Astrocyte (in vitro differentiated cells and primary cell): ENCODE data around the gene DCST1. TPM values are rescaled to one million over a fixed set of nuclear protein-coding genes. Genes with fewer than 3 reads are reported as not detected.
A peak's percentile ranks its signal among the peaks of the same experiment; 100 is the strongest.

ENCODE experiments used
- DNase-seq: peaks from one replicate; pipeline ENCODE4 v3.0.0-alpha.2; 2010; ENCODE audit warnings: low read depth
- FAIRE-seq: peaks from 2 replicates; lab custom pipeline; 2011; peaks lifted over from hg19 to GRCh38; lab: Jason Lieb, UNC
- H2AFZ ChIP-seq: 2 replicates; pipeline ENCODE4 v1.6.0; 2012; ENCODE audit warnings: low read depth, low read length, inconsistent platforms
- H3K27ac ChIP-seq: 2 replicates; pipeline ENCODE4 v1.5.1; 2011; ENCODE audit warnings: low read depth, low read length, inconsistent platforms
- H3K27me3 ChIP-seq: 2 replicates; pipeline ENCODE4 v1.6.0; 2011; ENCODE audit warnings: low read length, inconsistent platforms; ENCODE audit not compliant: insufficient read depth
- H3K36me3 ChIP-seq: 2 replicates; pipeline ENCODE4 v1.5.1; 2011; ENCODE audit warnings: low read length, inconsistent platforms; ENCODE audit not compliant: insufficient read depth
- H3K4me1 ChIP-seq: 2 replicates; pipeline ENCODE4 v1.5.1; 2011; ENCODE audit warnings: low read length, inconsistent platforms; ENCODE audit not compliant: insufficient read depth
- H3K4me2 ChIP-seq: 2 replicates; pipeline ENCODE4 v1.6.0; 2012; ENCODE audit warnings: low read length, inconsistent platforms
- H3K4me3 ChIP-seq: 2 replicates; pipeline ENCODE4 v1.5.1; 2011; ENCODE audit warnings: low read depth, mild to moderate bottlenecking, low read length, inconsistent platforms; ENCODE audit not compliant: insufficient read depth
- H3K79me2 ChIP-seq: 2 replicates; pipeline ENCODE4 v1.6.0; 2012; ENCODE audit warnings: mild to moderate bottlenecking, low read length, inconsistent platforms; ENCODE audit not compliant: insufficient read depth
- H3K9ac ChIP-seq: 2 replicates; pipeline ENCODE4 v1.6.0; 2012; ENCODE audit warnings: mild to moderate bottlenecking, low read length, inconsistent platforms
- H3K9me3 ChIP-seq: 2 replicates; pipeline ENCODE4 v1.5.1; 2012; ENCODE audit warnings: low read depth, mild to moderate bottlenecking, low read length, inconsistent platforms; ENCODE audit not compliant: insufficient read depth
- H4K20me1 ChIP-seq: 2 replicates; pipeline ENCODE4 v1.6.0; 2012; ENCODE audit warnings: low read length, inconsistent platforms; ENCODE audit not compliant: insufficient read depth
- H3K27ac Mint-ChIP-seq: one replicate; pipeline ENCODE4 v1.8.0; 2021; ENCODE audit warnings: mild to moderate bottlenecking, mixed read lengths; ENCODE audit not compliant: unreplicated experiment
- H3K27me3 Mint-ChIP-seq: one replicate; pipeline ENCODE4 v1.8.0; 2021; ENCODE audit warnings: low read depth, mixed read lengths; ENCODE audit not compliant: unreplicated experiment
- H3K36me3 Mint-ChIP-seq: one replicate; pipeline ENCODE4 v1.8.0; 2021; ENCODE audit warnings: low read depth, mixed read lengths; ENCODE audit not compliant: unreplicated experiment
- H3K4me1 Mint-ChIP-seq: one replicate; pipeline ENCODE4 v1.8.0; 2021; ENCODE audit warnings: low read depth, mixed read lengths; ENCODE audit not compliant: unreplicated experiment
- H3K4me3 Mint-ChIP-seq: one replicate; pipeline ENCODE4 v1.8.0; 2021; ENCODE audit warnings: mild to moderate bottlenecking, moderate library complexity, mixed read lengths; ENCODE audit not compliant: unreplicated experiment
- H3K9me3 Mint-ChIP-seq: one replicate; pipeline ENCODE4 v1.8.0; 2021; ENCODE audit warnings: mild to moderate bottlenecking, mixed read lengths; ENCODE audit not compliant: unreplicated experiment
- CTCF ChIP-seq: IDR thresholded peaks from 2 replicates; pipeline ENCODE4 v1.5.1; 2011; ENCODE audit warnings: low read depth, mild to moderate bottlenecking, inconsistent platforms, low read length, moderate library complexity; ENCODE audit not compliant: insufficient read depth
- EZH2 ChIP-seq: IDR thresholded peaks from 2 replicates; pipeline ENCODE4 v1.6.1; 2012; ENCODE audit warnings: mild to moderate bottlenecking, low read length, inconsistent platforms; ENCODE audit not compliant: insufficient read depth
- total RNA-seq: library from RNA; stranded (reverse); gene quantifications from 2 replicates; pipeline ENCODE4 v1.2.1, GENCODE V29; 2021

DCST1 gene
- total RNA-seq, 1 donor from 2014 or later, result not detected

GRCh38 chr1:154998818-154999570 lies 34.6 kb upstream of the DCST1 start:
- peaks cover 16% of the 10 kb centered on the region for H3K4me1 Mint-ChIP-seq
- peak overlapping the region; percentile 79 for H3K27ac Mint-ChIP-seq
- Histone ChIP-seq H3K27me3 (no peaks in the 10 kb centered on the region), H3K79me2 (peaks cover 11% of the 10 kb centered on the region), H3K4me1 (peaks cover 13% of the 10 kb centered on the region), H3K9ac (peak overlapping the region; percentile 36), H3K27ac (no peak overlapping the region), H3K36me3 (no peaks in the 10 kb centered on the region), H3K4me3 (peak overlapping the region; percentile 21), H3K4me2 (peak overlapping the region; percentile 92), H4K20me1 (no peaks in the 10 kb centered on the region), H3K9me3 (no peaks in the 10 kb centered on the region), H2AFZ (no peak overlapping the region)
- no peaks in the 10 kb centered on the region for H3K36me3 Mint-ChIP-seq
- no peak for DNase-seq
- H3K4me3 Mint-ChIP-seq, result peak overlapping the region; percentile 71
- no peak for FAIRE-seq
- no peaks in the 10 kb centered on the region for H3K9me3 Mint-ChIP-seq
- TF ChIP-seq EZH2 (no peak), CTCF (peak; percentile 85)
- no peaks in the 10 kb centered on the region for H3K27me3 Mint-ChIP-seq

- H3K27ac Mint-ChIP-seq, result peak overlapping the region; percentile 93
- H3K36me3 Mint-ChIP-seq, result peaks cover 3% of the 10 kb centered on the region
These were observed 33.8 kb upstream of the DCST1 start for GRCh38 chr1:154999571-155000410.

More at GRCh38 chr1:154999571-155000410, 33.8 kb upstream of the DCST1 start:
- H3K4me1 Mint-ChIP-seq, result peaks cover 20% of the 10 kb centered on the region
- Histone ChIP-seq H3K36me3 (no peaks in the 10 kb centered on the region), H2AFZ (peak overlapping the region; percentile 29), H3K79me2 (peaks cover 19% of the 10 kb centered on the region), H3K27ac (peak overlapping the region; percentile 10), H4K20me1 (no peaks in the 10 kb centered on the region), H3K9ac (peak overlapping the region; percentile 48), H3K9me3 (no peaks in the 10 kb centered on the region), H3K4me2 (peak overlapping the region; percentile 92), H3K4me3 (peak overlapping the region; percentile 49), H3K27me3 (no peaks in the 10 kb centered on the region), H3K4me1 (peaks cover 21% of the 10 kb centered on the region)
- H3K4me3 Mint-ChIP-seq, result peak overlapping the region; percentile 87
- DNase-seq (no peak), FAIRE-seq (no peak)
- no peaks in the 10 kb centered on the region for H3K27me3 Mint-ChIP-seq
- no peak for TF ChIP-seq CTCF
- TF ChIP-seq EZH2, result no peak
- no peaks in the 10 kb centered on the region for H3K9me3 Mint-ChIP-seq
